Measurements from ENCODE around the gene CLEC19A.

CLEC19A gene

DNA sequence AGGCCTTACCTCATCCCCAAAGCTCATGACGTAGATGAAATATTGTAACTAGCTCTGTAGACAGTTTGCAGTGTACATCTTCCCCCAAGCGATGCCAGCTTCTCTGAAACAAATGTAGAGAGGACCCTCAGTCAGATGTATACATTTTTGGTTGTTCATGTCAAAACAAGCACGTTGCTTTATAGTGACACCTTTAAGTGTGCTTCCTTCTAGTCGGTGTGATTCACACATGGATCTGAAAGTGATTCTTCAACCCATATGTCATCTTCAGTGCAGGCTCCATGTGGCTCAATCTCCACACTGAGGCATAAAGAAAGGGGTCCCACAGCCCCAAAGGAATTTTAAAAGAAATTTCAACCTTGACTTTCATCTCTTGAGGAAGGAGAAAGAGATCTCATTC, 30.9 kb upstream of the CLEC19A start:
- Histone ChIP-seq H3K27ac (no peak overlapping the region), H3K27me3 (replicated peaks) (no peaks in the 10 kb centered on the region), H3K36me3 (replicated peaks) (no peaks in the 10 kb centered on the region), H3K4me3 (ENCODE audit: low read depth, low read length) (no peak overlapping the region)
- in situ Hi-C loops (cut with HindIII; ENCODE audit: low pct_ligation_motif_present, low sequenced_read_pairs), result no loop called here
- TF ChIP-seq, protein P1, sequence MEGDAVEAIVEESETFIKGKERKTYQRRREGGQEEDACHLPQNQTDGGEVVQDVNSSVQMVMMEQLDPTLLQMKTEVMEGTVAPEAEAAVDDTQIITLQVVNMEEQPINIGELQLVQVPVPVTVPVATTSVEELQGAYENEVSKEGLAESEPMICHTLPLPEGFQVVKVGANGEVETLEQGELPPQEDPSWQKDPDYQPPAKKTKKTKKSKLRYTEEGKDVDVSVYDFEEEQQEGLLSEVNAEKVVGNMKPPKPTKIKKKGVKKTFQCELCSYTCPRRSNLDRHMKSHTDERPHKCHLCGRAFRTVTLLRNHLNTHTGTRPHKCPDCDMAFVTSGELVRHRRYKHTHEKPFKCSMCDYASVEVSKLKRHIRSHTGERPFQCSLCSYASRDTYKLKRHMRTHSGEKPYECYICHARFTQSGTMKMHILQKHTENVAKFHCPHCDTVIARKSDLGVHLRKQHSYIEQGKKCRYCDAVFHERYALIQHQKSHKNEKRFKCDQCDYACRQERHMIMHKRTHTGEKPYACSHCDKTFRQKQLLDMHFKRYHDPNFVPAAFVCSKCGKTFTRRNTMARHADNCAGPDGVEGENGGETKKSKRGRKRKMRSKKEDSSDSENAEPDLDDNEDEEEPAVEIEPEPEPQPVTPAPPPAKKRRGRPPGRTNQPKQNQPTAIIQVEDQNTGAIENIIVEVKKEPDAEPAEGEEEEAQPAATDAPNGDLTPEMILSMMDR (IDR thresholded peaks at IDR 0.05; ENCODE audit: low read depth, low read length, missing control alignments), result no peak
- DNase-seq, result no peak

DNA sequence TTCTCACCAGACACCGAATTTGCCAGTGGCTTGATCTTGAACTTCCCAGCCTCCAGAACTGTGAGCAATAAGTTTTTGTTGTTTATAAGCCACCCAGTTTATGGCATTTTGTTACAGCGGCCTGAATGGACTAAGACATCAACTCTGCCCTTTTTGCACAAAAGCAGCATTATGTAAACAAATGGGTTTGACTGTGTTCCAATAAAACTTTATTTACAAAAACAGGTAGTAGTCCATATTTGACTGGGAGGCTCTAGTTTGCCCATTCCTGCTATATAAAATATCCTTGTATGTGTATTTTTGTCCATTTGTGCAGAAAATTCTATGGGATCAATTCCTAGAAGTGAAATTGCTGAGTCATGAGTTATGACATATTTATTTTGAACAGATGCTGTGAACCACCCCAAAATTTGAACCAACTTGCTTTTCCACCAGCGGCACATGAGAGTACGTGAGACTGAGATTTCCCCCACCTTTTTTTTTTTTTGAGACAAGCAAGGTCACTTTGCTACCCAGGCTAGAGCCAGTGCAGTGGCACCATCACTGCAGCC, 21.3 kb upstream of the CLEC19A start:
- Histone ChIP-seq H3K27ac (no peak overlapping the region), H3K36me3 (replicated peaks) (no peaks in the 10 kb centered on the region), H3K27me3 (replicated peaks) (no peaks in the 10 kb centered on the region), H3K4me3 (ENCODE audit: low read depth, low read length) (no peak overlapping the region)
- in situ Hi-C loops (cut with HindIII; ENCODE audit: low pct_ligation_motif_present, low sequenced_read_pairs), result no loop called here
- TF ChIP-seq, protein P1 (IDR thresholded peaks at IDR 0.05; ENCODE audit: low read depth, low read length, missing control alignments), result no peak
- DNase-seq, result no peak

GRCh38 chr16:19265380-19265930, 20.1 kb upstream of the CLEC19A start:
- no peak overlapping the region for H3K27ac ChIP-seq
- in situ Hi-C loops (cut with HindIII; ENCODE audit: low pct_ligation_motif_present, low sequenced_read_pairs), result no loop called here
- DNase-seq, result no peak
- TF ChIP-seq, protein P1 (IDR thresholded peaks at IDR 0.05; ENCODE audit: low read depth, low read length, missing control alignments), result no peak
- no peak overlapping the region for H3K4me3 ChIP-seq (ENCODE audit: low read depth, low read length)
- no peaks in the 10 kb centered on the region for H3K27me3 ChIP-seq (replicated peaks)
- H3K36me3 ChIP-seq (replicated peaks), result no peaks in the 10 kb centered on the region

GRCh38 chr16:19266774-19267173, 18.8 kb upstream of the CLEC19A start:
- Histone ChIP-seq H3K27ac (no peak overlapping the region), H3K27me3 (replicated peaks) (no peaks in the 10 kb centered on the region), H3K4me3 (ENCODE audit: low read depth, low read length) (no peak overlapping the region), H3K36me3 (replicated peaks) (no peaks in the 10 kb centered on the region)
- TF ChIP-seq, protein P1 (IDR thresholded peaks at IDR 0.05; ENCODE audit: low read depth, low read length, missing control alignments), result no peak
- no peak for DNase-seq
- in situ Hi-C loops (cut with HindIII; ENCODE audit: low pct_ligation_motif_present, low sequenced_read_pairs), result no loop called here

GRCh38 chr16:19269098-19269497, 16.4 kb upstream of the CLEC19A start:
- no peak for DNase-seq
- Histone ChIP-seq H3K36me3 (replicated peaks) (no peaks in the 10 kb centered on the region), H3K4me3 (ENCODE audit: low read depth, low read length) (no peak overlapping the region), H3K27ac (no peak overlapping the region), H3K27me3 (replicated peaks) (no peaks in the 10 kb centered on the region)
- TF ChIP-seq, protein P1 (IDR thresholded peaks at IDR 0.05; ENCODE audit: low read depth, low read length, missing control alignments), result no peak
- in situ Hi-C loops (cut with HindIII; ENCODE audit: low pct_ligation_motif_present, low sequenced_read_pairs), result no loop called here
